ENCODE data around the gene PSKH1. TPM values are rescaled to one million over a fixed set of nuclear protein-coding genes. Genes with fewer than 3 reads are reported as not detected.

Gene PSKH1
- 10 to 100 TPM in 1 of 2 experiments, 1 to 10 TPM in 1; 10.0 to 11.7 TPM for total RNA-seq

- peaks cover 29% of the 10 kb centered on the region for H3K4me1 Mint-ChIP-seq (ENCODE audit: low read depth)
- ChIA-PET POLR2A (interaction anchor here (0.6 to 3.4 kb wide), 6 partner anchors 36 to 349 kb away, joined by 3 to 18 read pairs (median 4); partner anchors contain the start of genes NUTF2 and PSMB10), CTCF (interaction anchor here (1.4 to 3.5 kb wide), 4 partner anchors 10 to 372 kb away, joined by 3 to 30 read pairs (median 8); partner anchors contain the start of genes NRN1L and PSMB10)
- peak within 1 kb of the TSS; percentile 96 for H3K4me3 Mint-ChIP-seq
- no peaks in the 10 kb centered on the region for H3K9me3 Mint-ChIP-seq
- H3K36me3 Mint-ChIP-seq, result no peaks in the 10 kb centered on the region
- DNase-seq, result peak; percentile 98
- intact Hi-C loops (cut with micrococcal nuclease), result loop anchor here (1.0 to 2.0 kb wide), 4 partner anchors 25 to 130 kb away; partner anchors contain the start of genes DDX28, DUS2 and NUTF2
- H3K27ac Mint-ChIP-seq, result peak within 1 kb of the TSS; percentile 89
- no peaks in the 10 kb centered on the region for H3K27me3 Mint-ChIP-seq
These were observed at the start of gene PSKH1 for GRCh38 chr16:67892899-67893742. TSS of gene PSKH1 (plus strand) at chr16:67893254. CDS start at chr16:67908750, 15,496 bp downstream.

- peaks cover 2% of the 10 kb centered on the region for H3K36me3 Mint-ChIP-seq
- no peak for DNase-seq
- H3K27ac Mint-ChIP-seq, result peak overlapping the region; percentile 90
- POLR2A ChIA-PET, result interaction anchor here (0.6 to 4.4 kb wide), 3 partner anchors 10 to 27 kb away, joined by 4 to 25 read pairs (median 5); no protein-coding TSS in a partner anchor
- peak overlapping the region; percentile 90 for H3K4me3 Mint-ChIP-seq
- CTCF ChIA-PET, result interaction anchor here (0.7 to 4.4 kb wide), 4 partner anchors 9 to 322 kb away, joined by 4 to 33 read pairs (median 10); no protein-coding TSS in a partner anchor
- intact Hi-C loops (cut with micrococcal nuclease), result loop anchor here (2.0 to 10.0 kb wide), 2 partner anchors 27 to 179 kb away; partner anchors contain the start of genes ACD, C16orf86, ENKD1 and PARD6A
- H3K27me3 Mint-ChIP-seq, result no peaks in the 10 kb centered on the region
- no peaks in the 10 kb centered on the region for H3K9me3 Mint-ChIP-seq
- peaks cover 39% of the 10 kb centered on the region for H3K4me1 Mint-ChIP-seq (ENCODE audit: low read depth)
These were observed 49.7 kb upstream of the PSKH1 start for GRCh38 chr16:67843343-67843765.

GRCh38 chr16:67844497-67844896 lies 48.6 kb upstream of the PSKH1 start:
- Mint-ChIP-seq H3K36me3 (peaks cover 2% of the 10 kb centered on the region), H3K4me1 (ENCODE audit: low read depth) (peaks cover 44% of the 10 kb centered on the region), H3K4me3 (peak overlapping the region; percentile 32), H3K27ac (peak overlapping the region; percentile 87), H3K9me3 (no peaks in the 10 kb centered on the region), H3K27me3 (no peaks in the 10 kb centered on the region)
- intact Hi-C loops (cut with micrococcal nuclease), result loop anchor here (10.0 kb wide), 1 partner anchor 180 kb away; the partner anchor contains the start of genes ACD, C16orf86, ENKD1 and PARD6A
- DNase-seq, result no peak
- ChIA-PET POLR2A (interaction anchor here (0.8 to 4.4 kb wide), 4 partner anchors 8 to 28 kb away, joined by 3 to 25 read pairs (median 5); no protein-coding TSS in a partner anchor), CTCF (interaction anchor here (0.9 to 4.4 kb wide), 9 partner anchors 11 to 196 kb away, joined by 3 to 33 read pairs (median 4); partner anchors contain the start of gene RANBP10)

GRCh38 chr16:67845291-67846062 lies 47.6 kb upstream of the PSKH1 start:
- CTCF ChIA-PET, result interaction anchor here (0.7 to 4.4 kb wide), 9 partner anchors 12 to 195 kb away, joined by 3 to 33 read pairs (median 4); partner anchors contain the start of genes RANBP10 and TSNAXIP1
- H3K27me3 Mint-ChIP-seq, result no peaks in the 10 kb centered on the region
- POLR2A ChIA-PET, result interaction anchor here (0.6 to 4.4 kb wide), 6 partner anchors 9 to 1296 kb away, joined by 3 to 25 read pairs (median 6); partner anchors contain the start of gene PSMB10
- H3K4me3 Mint-ChIP-seq, result peak overlapping the region; percentile 76
- DNase-seq, result peak; percentile 21
- intact Hi-C loops (cut with micrococcal nuclease), result loop anchor here (1.0 to 10.0 kb wide), 5 partner anchors 27 to 283 kb away; partner anchors contain the start of genes ACD, C16orf86, CTCF and EDC4
- no peaks in the 10 kb centered on the region for H3K9me3 Mint-ChIP-seq
- peaks cover 2% of the 10 kb centered on the region for H3K36me3 Mint-ChIP-seq
- H3K27ac Mint-ChIP-seq, result peak overlapping the region; percentile 87
- peaks cover 44% of the 10 kb centered on the region for H3K4me1 Mint-ChIP-seq (ENCODE audit: low read depth)

- CTCF ChIA-PET, result interaction anchor here (0.7 to 4.4 kb wide), 6 partner anchors 12 to 195 kb away, joined by 3 to 33 read pairs (median 5); partner anchors contain the start of genes RANBP10 and TSNAXIP1
- DNase-seq, result no peak
- H3K9me3 Mint-ChIP-seq, result no peaks in the 10 kb centered on the region
- H3K27ac Mint-ChIP-seq, result peak overlapping the region; percentile 87
- POLR2A ChIA-PET, result interaction anchor here (0.6 to 4.4 kb wide), 8 partner anchors 13 to 1296 kb away, joined by 3 to 25 read pairs (median 6); partner anchors contain the start of genes PSKH1, PSMB10, RANBP10 and TSNAXIP1
- no peaks in the 10 kb centered on the region for H3K27me3 Mint-ChIP-seq
- peak overlapping the region; percentile 76 for H3K4me3 Mint-ChIP-seq
- peaks cover 44% of the 10 kb centered on the region for H3K4me1 Mint-ChIP-seq (ENCODE audit: low read depth)
- peaks cover 2% of the 10 kb centered on the region for H3K36me3 Mint-ChIP-seq
- intact Hi-C loops (cut with micrococcal nuclease), result loop anchor here (1.0 to 10.0 kb wide), 5 partner anchors 27 to 284 kb away; partner anchors contain the start of genes ACD, C16orf86, CTCF and EDC4
These were observed 47.1 kb upstream of the PSKH1 start for GRCh38 chr16:67846063-67846319.

- POLR2A ChIA-PET, result interaction anchor here (0.6 to 4.4 kb wide), 8 partner anchors 13 to 1297 kb away, joined by 3 to 25 read pairs (median 6); partner anchors contain the start of genes PSKH1, PSMB10, RANBP10 and TSNAXIP1
- CTCF ChIA-PET, result interaction anchor here (0.7 to 4.4 kb wide), 5 partner anchors 13 to 194 kb away, joined by 3 to 33 read pairs (median 6); partner anchors contain the start of genes RANBP10 and TSNAXIP1
- intact Hi-C loops (cut with micrococcal nuclease), result loop anchor here (1.0 to 10.0 kb wide), 5 partner anchors 26 to 284 kb away; partner anchors contain the start of genes ACD, C16orf86, CTCF and EDC4
- Mint-ChIP-seq H3K4me1 (ENCODE audit: low read depth) (peaks cover 41% of the 10 kb centered on the region), H3K4me3 (peak within 1 kb of the TSS; percentile 88), H3K36me3 (peaks cover 2% of the 10 kb centered on the region), H3K27me3 (no peaks in the 10 kb centered on the region), H3K9me3 (no peaks in the 10 kb centered on the region), H3K27ac (peak within 1 kb of the TSS; percentile 87)
- DNase-seq, result peak; percentile 98
These were observed 46.6 kb upstream of the PSKH1 start, which contains the start of gene NUTF2 for GRCh38 chr16:67846320-67847063. TSS of gene NUTF2 (plus strand) at chr16:67846933. CDS start at chr16:67865131, 18,198 bp downstream.

- peak within 1 kb of the TSS; percentile 87 for H3K27ac Mint-ChIP-seq
- ChIA-PET POLR2A (interaction anchor here (0.6 to 4.4 kb wide), 7 partner anchors 10 to 40 kb away, joined by 3 to 25 read pairs (median 4); partner anchors contain the start of genes EDC4, RANBP10 and TSNAXIP1), CTCF (interaction anchor here (1.2 to 1.8 kb wide), 3 partner anchors 31 to 194 kb away, joined by 3 to 7 read pairs (median 6); partner anchors contain the start of genes RANBP10 and TSNAXIP1)
- H3K36me3 Mint-ChIP-seq, result peaks cover 2% of the 10 kb centered on the region
- H3K4me3 Mint-ChIP-seq, result peak within 1 kb of the TSS; percentile 88
- peak; percentile 31 for DNase-seq
- intact Hi-C loops (cut with micrococcal nuclease), result loop anchor here (2.0 to 10.0 kb wide), 2 partner anchors 26 to 182 kb away; partner anchors contain the start of genes ACD, C16orf86, EDC4 and ENKD1
- no peaks in the 10 kb centered on the region for H3K9me3 Mint-ChIP-seq
- peaks cover 37% of the 10 kb centered on the region for H3K4me1 Mint-ChIP-seq (ENCODE audit: low read depth)
- H3K27me3 Mint-ChIP-seq, result no peaks in the 10 kb centered on the region
These were observed 45.8 kb upstream of the PSKH1 start, which contains the start of gene CENPT for GRCh38 chr16:67847064-67847861. TSS of gene CENPT (minus strand) at chr16:67847693. CDS start at chr16:67833859, 13,834 bp downstream.

- intact Hi-C loops (cut with micrococcal nuclease), result loop anchor here (10.0 kb wide), 1 partner anchor 183 kb away; the partner anchor contains the start of genes ACD, C16orf86, ENKD1 and PARD6A
- no peak for DNase-seq
- Mint-ChIP-seq H3K9me3 (no peaks in the 10 kb centered on the region), H3K27me3 (no peaks in the 10 kb centered on the region), H3K4me1 (ENCODE audit: low read depth) (peaks cover 37% of the 10 kb centered on the region), H3K36me3 (peaks cover 2% of the 10 kb centered on the region), H3K4me3 (peak overlapping the region; percentile 88), H3K27ac (peak overlapping the region; percentile 73)
- ChIA-PET POLR2A (interaction anchor here (0.8 to 1.2 kb wide), 3 partner anchors 9 to 25 kb away, joined by 3 to 4 read pairs (median 4); partner anchors contain the start of gene EDC4), CTCF (interaction anchor here (1.1 to 1.5 kb wide), 3 partner anchors 32 to 179 kb away, joined by 3 to 7 read pairs (median 4); partner anchors contain the start of genes RANBP10 and TSNAXIP1)
These were observed 44.9 kb upstream of the PSKH1 start for GRCh38 chr16:67848118-67848517.

- H3K9me3 Mint-ChIP-seq, result no peaks in the 10 kb centered on the region
- CTCF ChIA-PET, result no interaction called here
These were observed 39.4 kb upstream of the PSKH1 start for GRCh38 chr16:67853670-67854069.

More at GRCh38 chr16:67853670-67854069, 39.4 kb upstream of the PSKH1 start:
- no peak for DNase-seq
- no peaks in the 10 kb centered on the region for H3K36me3 Mint-ChIP-seq
- no peaks in the 10 kb centered on the region for H3K27me3 Mint-ChIP-seq
- no peak overlapping the region for H3K4me3 Mint-ChIP-seq
- H3K4me1 Mint-ChIP-seq (ENCODE audit: low read depth), result peaks cover 33% of the 10 kb centered on the region
- POLR2A ChIA-PET, result no interaction called here
- intact Hi-C loops (cut with micrococcal nuclease), result no loop called here
- no peak overlapping the region for H3K27ac Mint-ChIP-seq

Measured in activated CD4-positive, alpha-beta memory T cell treated with anti-CD3 and anti-CD28 coated beads for 36 hours (primary cell).